HepG2 (cell line): ENCODE data around the gene SLC7A6OS. TPM values are rescaled to one million over a fixed set of nuclear protein-coding genes. Genes with fewer than 3 reads are reported as not detected.

Experiments used
- ARID4A ChIP-seq: sonication (generic); formaldehyde crosslinking; IDR thresholded peaks from 2 replicates; pipeline ENCODE4 v1.5.0; 2020; ENCODE audit warnings: mild to moderate bottlenecking, missing genetic modification reagents, borderline replicate concordance
- DR1 ChIP-seq: sonication (generic); formaldehyde crosslinking; IDR thresholded peaks from 2 replicates; pipeline ENCODE4 v1.8.0; 2021; ENCODE audit warnings: mild to moderate bottlenecking, missing genetic modification reagents, inconsistent platforms
- GTF2F1 ChIP-seq: fragments of 150-350 bp; IDR thresholded peaks from 2 replicates; pipeline ENCODE4 v1.6.1; 2014; ENCODE audit warnings: low read length
- KDM1A ChIP-seq: IDR thresholded peaks from 2 replicates; pipeline ENCODE4 v1.6.1; 2016; ENCODE audit warnings: missing compliant biosample characterization
- MYPOP ChIP-seq: sonication (generic); formaldehyde crosslinking; IDR thresholded peaks from 2 replicates; pipeline ENCODE4 v1.8.1; 2023; ENCODE audit warnings: mild to moderate bottlenecking, moderate library complexity, missing genetic modification reagents
- SMAD1 ChIP-seq: sonication (generic); formaldehyde crosslinking; IDR thresholded peaks from 2 replicates; pipeline ENCODE4 v1.4.0; 2020; ENCODE audit warnings: missing genetic modification reagents, low read depth, mild to moderate bottlenecking, borderline replicate concordance
- SMC3 ChIP-seq: IDR thresholded peaks from 2 replicates; pipeline ENCODE4 v1.6.1; 2011; ENCODE audit warnings: low read length, improper control_type of control experiment
- YY1 ChIP-seq: IDR thresholded peaks from 2 replicates; pipeline ENCODE4 v1.6.1; 2011; ENCODE audit warnings: low read length, low read depth, moderate library complexity, mild to moderate bottlenecking; ENCODE audit not compliant: insufficient read depth, insufficient replicate concordance
- ZBTB10 ChIP-seq: sonication (generic); formaldehyde crosslinking; IDR thresholded peaks from 2 replicates; pipeline ENCODE4 v1.4.0; 2020; ENCODE audit warnings: missing genetic modification reagents, borderline replicate concordance
- ZBTB7B ChIP-seq: sonication (generic); formaldehyde crosslinking; IDR thresholded peaks from 2 replicates; pipeline ENCODE4 v1.4.0; 2020; ENCODE audit warnings: missing genetic modification reagents
- ZKSCAN5 ChIP-seq: sonication (generic); formaldehyde crosslinking; IDR thresholded peaks from 2 replicates; pipeline ENCODE4 v1.5.1; 2020; ENCODE audit warnings: mild to moderate bottlenecking, missing genetic modification reagents
- ZNF296 ChIP-seq: sonication (generic); formaldehyde crosslinking; conservative IDR thresholded peaks from 2 replicates; pipeline ENCODE4 v1.5.0; 2020; ENCODE audit warnings: mild to moderate bottlenecking, missing genetic modification reagents
- ZNF30 ChIP-seq: sonication (generic); formaldehyde crosslinking; IDR thresholded peaks from 2 replicates; pipeline ENCODE4 v1.5.0; 2020; ENCODE audit warnings: mild to moderate bottlenecking, missing genetic modification reagents
- ZNF547 ChIP-seq: sonication (generic); formaldehyde crosslinking; IDR thresholded peaks from 2 replicates; pipeline ENCODE4 v1.5.1; 2020; ENCODE audit warnings: mild to moderate bottlenecking, missing genetic modification reagents
- ZNF557 ChIP-seq: sonication (generic); formaldehyde crosslinking; IDR thresholded peaks from 2 replicates; pipeline ENCODE4 v1.4.0; 2020; ENCODE audit warnings: missing genetic modification reagents
- ZNF761 ChIP-seq: sonication (generic); formaldehyde crosslinking; conservative IDR thresholded peaks from 2 replicates; pipeline ENCODE4 v1.4.0; 2020; ENCODE audit warnings: mild to moderate bottlenecking, missing genetic modification reagents
- ZSCAN5A ChIP-seq: sonication (generic); formaldehyde crosslinking; IDR thresholded peaks from 2 replicates; pipeline ENCODE4 v1.8.0; 2022; ENCODE audit warnings: mild to moderate bottlenecking, missing genetic modification reagents, borderline replicate concordance
- polyA plus RNA-seq, 8 experiments: library from polyadenylated mRNA; depleted of rRNA in 3 of 8; stranded (reverse) in 7 of 8; unstranded in 1 of 8; fragments of >200 nt; fragmentation: Illumina TruSeq in 4 of 8; extraction: Trizol in 4 of 8; gene quantifications; 2 replicates each; pipeline versions ENCODE4 v1.2.1 to v1.2.3, GENCODE V29; 2011 to 2016; ENCODE audit warnings: low read depth in 4 of 8, missing spikeins in 1 of 8, mixed read lengths in 1 of 8; ENCODE audit not compliant: insufficient read depth in 1 of 8
- total RNA-seq, 5 experiments: library from RNA; depleted of rRNA; stranded (reverse); fragments of >200 nt; fragmentation: Illumina TruSeq; extraction: Trizol; gene quantifications; 2 replicates each; pipeline ENCODE4 v1.2.3, GENCODE V29; 2016; ENCODE audit warnings: low read depth in 1 of 5

Gene SLC7A6OS
- total and polyA plus RNA-seq, 2 of the 13 experiments (the other 11 are each of a cell fraction or from before 2014, with no cell fraction given) = 11.2 to 21.5 TPM

GRCh38 chr16:68264128-68265077, 46.3 kb downstream of the SLC7A6OS start, which contains the start of gene SLC7A6 (continued):
- no peak; the same call in 1 of the 2 replicates for TF ChIP-seq MYPOP
- TF ChIP-seq DR1 (CRISPR knock-in tag) = peak; percentile 32; the same call in 1 of the 2 replicates
- TF ChIP-seq ZNF761 (CRISPR knock-in tag) = peak; percentile 45; the same call in 1 of the 2 replicates
- peak; percentile 77 for TF ChIP-seq YY1
- TF ChIP-seq ZBTB7B (CRISPR knock-in tag) = peak; percentile 49
- peak; percentile 96 for TF ChIP-seq ZBTB10 (CRISPR knock-in tag)
- no peak; the same call in 1 of the 2 replicates for TF ChIP-seq ZNF30 (CRISPR knock-in tag)
- peak; percentile 49; the same call in 1 of the 2 replicates for TF ChIP-seq ZNF296 (CRISPR knock-in tag)
- no peak; the same call in 1 of the 2 replicates for TF ChIP-seq SMC3
- TF ChIP-seq ZNF557 (CRISPR knock-in tag) = 0 out of 2 replicates have a peak, but pooled peaks have one; percentile 21
- TF ChIP-seq GTF2F1 = no peak
- TF ChIP-seq ZNF547 (CRISPR knock-in tag) = 0 out of 2 replicates have a peak, but pooled peaks have one; percentile 22
- no peak; the same call in 1 of the 2 replicates for TF ChIP-seq ZSCAN5A
- TF ChIP-seq ZKSCAN5 (CRISPR knock-in tag) = no peak
- TF ChIP-seq KDM1A = no peak
- TF ChIP-seq ARID4A (CRISPR knock-in tag) = no peak
- no peak for TF ChIP-seq SMAD1 (CRISPR knock-in tag)
